Sigmoid colon (tissue), 4 donors: ENCODE data around the gene NADSYN1.

Source experiments
- CTCF ChIP-seq, 4 experiments: fragments of 450-650 bp in 3 of 4; fragments of 200-600 bp in 1 of 4; IDR thresholded peaks; one replicate each; pipeline ENCODE4 v1.5.1; 2016 to 2019; ENCODE audit warnings: antibody characterized with exemption in 4 of 4, mild to moderate bottlenecking in 3 of 4, moderate library complexity in 2 of 4
- POLR2A ChIP-seq, 2 donors: fragments of 450-650 bp; IDR thresholded peaks; one replicate each; pipeline ENCODE4 v1.6.1; 2016; ENCODE audit warnings: antibody characterized with exemption in 2 of 2, mild to moderate bottlenecking in 2 of 2, moderate library complexity in 2 of 2
- POLR2AphosphoS5 ChIP-seq, 4 donors: sonication (generic); formaldehyde crosslinking; IDR thresholded peaks; one replicate each; pipeline ENCODE4 v1.6.1; 2017; ENCODE audit warnings: antibody characterized with exemption in 4 of 4

DNA sequence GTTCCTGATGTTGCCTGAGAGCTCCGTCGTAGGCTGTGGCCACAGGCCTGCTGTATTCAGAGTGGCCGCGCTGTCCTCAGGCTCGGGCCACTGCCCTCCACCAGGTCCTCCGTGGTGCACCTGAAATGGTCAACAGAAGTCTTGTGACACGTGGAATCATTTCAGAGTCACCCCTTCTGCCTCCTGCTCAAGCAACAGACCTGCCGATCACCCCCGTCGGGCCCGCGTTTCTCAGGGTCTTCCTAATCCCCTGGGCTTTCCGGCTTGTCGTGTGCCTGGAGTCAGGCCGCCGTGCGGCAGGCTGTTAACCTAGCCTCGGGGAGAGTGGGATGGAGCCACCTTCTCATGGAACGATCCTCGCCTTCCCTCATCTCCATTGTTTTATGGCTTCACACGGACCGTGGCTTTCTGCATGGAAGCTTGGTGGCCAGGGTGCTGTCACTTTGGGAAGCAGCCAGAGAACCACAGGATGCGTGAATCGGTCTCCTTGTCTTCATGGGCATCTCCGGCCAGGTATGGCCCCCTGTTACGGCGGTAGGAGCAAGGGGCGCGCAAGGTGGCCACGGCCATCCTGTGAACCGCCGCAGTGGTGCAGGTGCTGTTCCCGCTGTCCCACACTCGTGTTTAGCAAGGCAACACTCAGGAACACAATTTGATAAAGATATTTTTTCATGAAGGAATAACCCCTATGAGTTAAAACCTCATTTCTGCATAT, 24.1 kb downstream of the NADSYN1 start:
- TF ChIP-seq POLR2A (IDR thresholded peaks at IDR 0.05), result no peak
- TF ChIP-seq CTCF (IDR thresholded peaks at IDR 0.05), result no peak
- TF ChIP-seq POLR2AphosphoS5 (IDR thresholded peaks at IDR 0.05), result no peak
